Kasumi-1 (cell line): ENCODE results near the gene EPHA2.
"Not testable (repeated sequence)": the region's sequence is repeated elsewhere in the genome, so short reads cannot be mapped to it uniquely, and the experiment has no call there.

ENCODE experiments used
- DNase-seq, 2 experiments: peaks; one replicate each; lab custom pipeline; 2025; lab: John Stamatoyannopoulos, UW

The EPHA2 gene

GRCh38 chr1:16183765-16184556 lies 28.1 kb upstream of the EPHA2 start:
- DNase-seq = no peak

- DNase-seq = no peak
These were observed 27.3 kb upstream of the EPHA2 start for GRCh38 chr1:16183179-16183578.

- no peak for DNase-seq
These were observed 26.2 kb upstream of the EPHA2 start for GRCh38 chr1:16181887-16182719.

- DNase-seq = no peak
These were observed 24.5 kb upstream of the EPHA2 start for GRCh38 chr1:16180291-16180824.

- DNase-seq = no peak
These were observed 23.0 kb upstream of the EPHA2 start for GRCh38 chr1:16178596-16179497.

- no peak for DNase-seq
These were observed 21.4 kb upstream of the EPHA2 start for GRCh38 chr1:16177306-16177705.

- DNase-seq = no peak
These were observed 20.8 kb upstream of the EPHA2 start for GRCh38 chr1:16176653-16177052.

GRCh38 chr1:16175610-16176553 lies 20.0 kb upstream of the EPHA2 start:
- no peak for DNase-seq

GRCh38 chr1:16174886-16175598 lies 19.2 kb upstream of the EPHA2 start:
- DNase-seq = no peak

- DNase-seq = no peak
These were observed 18.5 kb upstream of the EPHA2 start for GRCh38 chr1:16174261-16174868.

GRCh38 chr1:16173447-16174260 lies 17.8 kb upstream of the EPHA2 start:
- DNase-seq = no peak

- peak; percentile 77 to 85 for DNase-seq
These were observed 17.1 kb upstream of the EPHA2 start for GRCh38 chr1:16172964-16173446.

- DNase-seq = no peak
These were observed 16.5 kb upstream of the EPHA2 start for GRCh38 chr1:16172218-16172830.

GRCh38 chr1:16171314-16172151 lies 15.7 kb upstream of the EPHA2 start:
- no peak for DNase-seq

- no peak for DNase-seq
These were observed 14.4 kb upstream of the EPHA2 start for GRCh38 chr1:16170283-16170673.

GRCh38 chr1:16168622-16169360 lies 12.9 kb upstream of the EPHA2 start:
- no peak for DNase-seq

GRCh38 chr1:16168144-16168495 lies 12.3 kb upstream of the EPHA2 start:
- not testable (repeated sequence) for DNase-seq
